ENCODE measurements around the gene LHX5. TPM values are rescaled to one million over a fixed set of nuclear protein-coding genes. Genes with fewer than 3 reads are reported as not detected.

The LHX5 gene
- total RNA-seq, 1 experiment from 2014 or later: 0.46 TPM

- DNase-seq (ENCODE audit: low read depth): no peak
Measured at GRCh38 chr12:113477842-113478215, 6.2 kb upstream of the LHX5 start.

- DNase-seq (ENCODE audit: low read depth): no peak
Measured at GRCh38 chr12:113477171-113477841, 5.6 kb upstream of the LHX5 start.

- no peak for DNase-seq (ENCODE audit: low read depth)
Measured at GRCh38 chr12:113476176-113476986, 4.7 kb upstream of the LHX5 start.

GRCh38 chr12:113475451-113476175 lies 3.9 kb upstream of the LHX5 start:
- DNase-seq (ENCODE audit: low read depth): no peak

- no peak for DNase-seq (ENCODE audit: low read depth)
Measured at GRCh38 chr12:113474635-113475436, 3.2 kb upstream of the LHX5 start.

GRCh38 chr12:113473942-113474341 lies 2.3 kb upstream of the LHX5 start:
- DNase-seq (ENCODE audit: low read depth): peak; percentile 45

GRCh38 chr12:113473400-113473799 lies 1.7 kb upstream of the LHX5 start:
- DNase-seq (ENCODE audit: low read depth): no peak

GRCh38 chr12:113472191-113473121 lies 785 bp upstream of the LHX5 start:
- no peak for DNase-seq (ENCODE audit: low read depth)

GRCh38 chr12:113470871-113471618 lies 626 bp downstream of the LHX5 start:
- no peak for DNase-seq (ENCODE audit: low read depth)

DNA sequence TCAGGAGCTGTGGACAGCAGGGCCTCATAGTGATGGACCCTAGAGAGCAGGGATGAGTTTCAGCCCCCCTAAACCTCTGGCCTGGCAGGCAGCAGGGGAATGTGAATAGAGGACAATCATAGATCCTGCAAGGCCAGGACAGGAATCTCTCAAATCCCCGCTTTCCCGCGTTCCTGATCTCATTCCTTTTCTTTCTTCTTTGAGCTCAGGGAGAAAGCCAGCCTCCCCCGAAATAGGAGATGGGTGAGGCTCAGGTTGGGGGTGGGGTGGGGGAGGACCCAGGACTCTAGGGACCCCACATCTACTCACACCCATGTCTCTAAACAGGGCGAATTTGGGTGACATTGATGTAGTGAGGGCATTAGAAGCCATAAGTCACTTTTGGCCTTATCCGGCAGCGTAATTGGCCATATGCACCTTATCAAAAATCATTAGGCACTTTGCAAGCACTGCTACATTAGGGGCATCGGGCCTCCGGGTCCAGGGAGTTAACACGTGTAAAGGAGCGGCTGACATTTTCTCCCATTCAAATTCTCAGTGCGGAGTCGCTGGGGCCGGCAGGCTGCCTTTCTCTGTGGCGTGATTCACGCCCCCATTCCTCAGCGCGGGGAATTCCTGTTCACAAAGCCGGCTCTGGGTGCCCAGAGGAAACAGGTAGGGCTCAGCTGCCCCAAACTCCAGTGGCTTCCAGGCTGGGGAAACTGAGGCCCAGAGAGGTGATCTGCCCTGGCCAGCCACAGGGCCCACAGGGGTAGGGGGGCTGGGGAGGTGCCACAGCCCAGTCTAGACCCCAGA lies 1.5 kb downstream of the LHX5 start:
- DNase-seq (ENCODE audit: low read depth): no peak

GRCh38 chr12:113469224-113469948 lies 2.3 kb downstream of the LHX5 start:
- no peak for DNase-seq (ENCODE audit: low read depth)

DNA sequence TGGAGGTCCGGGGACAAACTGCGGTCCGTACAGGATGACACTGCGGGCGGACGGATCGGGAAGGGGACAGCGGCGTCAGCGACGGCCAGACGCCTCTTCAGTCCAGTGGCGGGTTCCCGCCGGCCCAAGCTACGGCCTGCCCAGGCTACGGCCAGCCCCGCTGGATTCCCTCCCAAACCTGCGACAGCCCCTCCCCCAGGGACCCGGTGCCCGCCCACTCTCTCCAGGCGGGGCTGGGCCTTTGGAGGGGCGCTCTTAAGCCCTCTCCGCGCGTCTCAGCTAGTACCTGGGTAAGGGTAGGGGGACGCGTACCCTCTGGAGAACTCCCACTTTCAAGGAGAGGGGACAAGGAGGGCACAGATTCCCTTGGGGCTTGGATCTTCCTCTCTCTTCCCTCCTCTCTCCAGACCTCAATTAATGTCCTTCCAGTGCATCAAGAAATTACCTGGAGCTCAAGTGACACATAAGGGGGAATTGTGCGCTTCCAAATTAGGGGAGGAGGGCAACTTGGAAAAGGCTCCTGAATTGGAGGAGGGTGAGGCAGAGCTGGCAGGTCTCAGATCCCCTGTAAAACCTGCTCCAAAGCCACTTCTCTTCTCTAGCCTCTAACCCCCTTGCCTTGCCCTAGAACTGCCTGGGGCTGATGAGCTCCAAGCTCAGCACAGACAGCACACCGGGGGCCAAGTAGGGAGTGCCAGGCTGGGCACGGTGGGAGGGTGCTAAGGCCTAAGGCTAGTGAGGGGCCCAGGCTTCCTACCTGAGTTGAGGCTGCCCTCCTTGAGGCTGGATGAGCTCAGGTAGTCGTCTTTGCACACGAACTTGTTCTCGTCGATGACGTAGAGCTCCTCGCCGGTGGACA lies 3.1 kb downstream of the LHX5 start:
- DNase-seq (ENCODE audit: low read depth): no peak

DNA sequence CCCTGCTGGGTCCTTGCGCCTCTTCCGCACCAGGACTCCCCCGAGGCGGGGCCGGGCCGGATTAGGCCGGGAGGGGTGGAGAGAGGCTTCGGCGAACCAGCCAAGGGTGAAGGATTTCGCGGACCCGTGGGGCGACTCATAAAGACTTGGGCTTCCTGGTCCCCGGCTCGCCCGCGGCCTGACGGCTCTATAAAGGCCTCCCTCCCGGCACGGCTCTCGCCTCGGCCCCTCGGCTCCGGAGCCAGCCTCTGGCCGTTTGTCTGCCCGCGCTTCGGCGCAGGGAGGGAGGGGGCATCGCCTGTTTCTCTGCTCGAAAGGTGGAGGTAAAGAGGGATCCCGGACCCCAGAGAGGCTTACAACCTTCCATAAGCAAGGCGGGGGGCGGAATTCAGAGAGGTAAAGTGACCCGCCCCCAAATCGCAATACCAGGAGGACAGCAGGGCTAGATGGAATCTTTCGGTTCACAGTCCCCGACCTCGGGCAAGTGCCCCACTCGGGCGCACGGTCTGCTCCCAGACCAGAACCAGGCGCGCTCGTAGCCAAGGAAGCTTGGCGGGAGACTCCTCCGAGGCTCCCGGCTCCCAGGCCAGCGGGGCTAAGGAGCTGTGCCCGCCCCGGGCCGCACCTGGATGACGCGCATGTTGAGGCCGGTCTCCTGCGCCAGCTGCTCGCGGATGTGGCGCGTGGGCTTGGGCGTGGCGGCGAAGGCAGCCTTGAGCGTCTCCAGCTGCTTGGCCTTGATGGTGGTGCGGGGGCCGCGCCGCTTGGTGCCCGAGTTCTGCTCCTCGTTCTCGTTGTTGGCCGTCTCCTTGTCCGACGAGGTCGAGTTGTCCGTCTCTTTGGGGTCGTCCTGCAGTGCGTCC lies 3.9 kb downstream of the LHX5 start:
- DNase-seq (ENCODE audit: low read depth): no peak

DNA sequence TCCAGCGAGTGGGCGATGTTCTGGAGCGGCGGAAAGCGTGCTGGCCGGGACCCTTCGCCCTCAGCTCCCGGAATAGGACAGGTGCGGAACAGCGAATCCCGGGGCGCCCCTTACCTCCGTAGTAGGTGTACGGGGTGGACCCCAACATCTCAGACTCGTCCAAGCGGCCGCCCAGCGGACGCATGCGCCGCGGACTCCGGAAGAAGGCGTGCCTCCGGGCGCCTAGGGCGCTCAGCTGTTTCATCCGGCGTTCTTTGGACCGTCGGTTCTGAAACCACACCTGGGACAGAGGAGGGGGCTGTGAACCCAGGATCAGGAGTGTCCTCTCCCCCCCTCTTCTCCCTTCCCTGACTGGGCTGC lies 4.5 kb downstream of the LHX5 start:
- no peak for DNase-seq (ENCODE audit: low read depth)

GRCh38 chr12:113466454-113467141 lies 5.1 kb downstream of the LHX5 start:
- DNase-seq (ENCODE audit: low read depth): no peak
